PFSK-1 (cell line): Measurements from ENCODE around the gene LRRC3.

Experiments
- POLR2AphosphoS5 ChIP-seq: IDR thresholded peaks from 2 replicates; pipeline ENCODE4 v1.6.1; 2012; ENCODE audit warnings: low read depth, mild to moderate bottlenecking, control low read depth, low read length, moderate library complexity
- REST ChIP-seq, 2 experiments: IDR thresholded peaks; 2 replicates each; pipeline versions ENCODE4 v1.6.1 to v1.8.0; 2011 to 2012; ENCODE audit warnings: low read depth in 2 of 2, low read length in 2 of 2, control low read depth in 1 of 2, inconsistent platforms in 1 of 2, mild to moderate bottlenecking in 1 of 2, moderate library complexity in 1 of 2; ENCODE audit not compliant: insufficient read depth in 1 of 2
- TAF1 ChIP-seq: IDR thresholded peaks from 2 replicates; pipeline ENCODE4 v1.6.1; 2012; ENCODE audit warnings: low read length, control low read depth, borderline replicate concordance; ENCODE audit not compliant: insufficient read depth

DNA sequence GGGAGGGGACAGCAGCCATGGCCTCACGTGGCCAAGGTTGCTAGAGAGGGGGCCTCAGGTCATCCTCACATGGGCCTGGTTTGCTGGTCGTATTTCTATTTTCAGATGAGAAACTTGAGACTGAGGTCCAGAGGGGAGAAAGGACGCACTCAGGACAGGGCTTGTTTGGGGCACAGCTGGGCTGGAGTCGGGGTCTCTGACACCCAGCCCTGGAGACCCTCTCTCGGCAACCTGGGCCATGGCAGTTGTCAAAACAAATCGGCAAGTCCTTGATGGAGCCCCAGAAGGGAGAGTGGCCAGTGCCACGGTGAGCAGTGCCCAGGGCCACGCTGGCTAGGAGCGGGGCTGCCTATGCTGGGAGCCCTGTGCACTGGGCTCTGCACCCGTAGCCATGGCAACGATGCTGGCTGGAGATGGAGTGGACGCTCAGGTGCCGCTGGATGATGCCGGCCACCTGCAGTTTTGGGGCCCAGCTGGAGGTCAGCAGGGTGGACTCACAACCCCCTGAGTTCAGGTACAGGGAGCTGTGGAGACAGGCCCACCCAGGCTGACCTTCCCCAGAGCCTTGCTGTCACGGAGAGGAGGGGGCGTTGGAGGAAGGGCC lies 11.1 kb downstream of the LRRC3 start:
- TF ChIP-seq POLR2AphosphoS5: no peak
- no peak for TF ChIP-seq REST (IDR thresholded peaks at IDR 0.05; ENCODE audit: insufficient read depth in 1 of 2, low read depth in 2 of 2, low read length in 2 of 2)
- no peak for TF ChIP-seq TAF1
